Measurements from ENCODE around the gene FMNL1. TPM values are rescaled to one million over a fixed set of nuclear protein-coding genes. Genes with fewer than 3 reads are reported as not detected.
"Not testable (repeated sequence)": the region's sequence is repeated elsewhere in the genome, so short reads cannot be mapped to it uniquely, and the experiment has no call there.

The FMNL1 gene
- total RNA-seq, 2 donors from 2014 or later, result 4.0 to 5.2 TPM

- peak overlapping the region; percentile 58 to 87 (median 81) for H3K27ac ChIP-seq
- H3K9me3 ChIP-seq, result no peaks in the 10 kb centered on the region
- peaks cover 26% of the 10 kb centered on the region for H3K4me1 ChIP-seq
- no peaks in the 10 kb centered on the region for H3K27me3 ChIP-seq
- DNase-seq (peak in 1 of 4 donors; percentile 48), ATAC-seq (no peak)
- intact Hi-C loops (cut with DNase I), result no loop called here
- 5 to 22% methylated on average over 16 to 33 of the region's 33 CpGs for WGBS, 2 donors
- H3K4me3 ChIP-seq, result peak overlapping the region; percentile 12 to 34
- no peaks in the 10 kb centered on the region for H3K36me3 ChIP-seq (replicated peaks in 1 of 2; ENCODE audit: insufficient read depth in 1 of 2, low read depth in 2 of 2)
- TF ChIP-seq CTCF (IDR thresholded peaks at IDR 0.05), result peak in 5 of 7 experiments; percentile 20 to 46 (median 29)
- TF ChIP-seq POLR2A (IDR thresholded peaks at IDR 0.05), result no peak
Observed at GRCh38 chr17:45246861-45247428, 25.3 kb downstream of the FMNL1 start.

- H3K27me3 ChIP-seq, result no peaks in the 10 kb centered on the region
- intact Hi-C loops (cut with DNase I), result no loop called here
- peak; percentile 69 to 89 (median 89) for TF ChIP-seq POLR2A (IDR thresholded peaks at IDR 0.05)
- peak in 1 of 7 experiments; percentile 1 for TF ChIP-seq CTCF (IDR thresholded peaks at IDR 0.05)
- H3K27ac ChIP-seq, result peak overlapping the region; percentile 58 to 87 (median 81)
- ATAC-seq (peak; percentile 94), DNase-seq (peak; percentile 96 to 99 (median 97))
- H3K36me3 ChIP-seq (replicated peaks in 1 of 2; ENCODE audit: insufficient read depth in 1 of 2, low read depth in 2 of 2), result no peaks in the 10 kb centered on the region
- peak overlapping the region; percentile 12 to 34 for H3K4me3 ChIP-seq
- no peaks in the 10 kb centered on the region for H3K9me3 ChIP-seq
- 0 to 2% methylated on average over 37 to 61 of the region's 61 CpGs for whole genome bisulfite sequencing, 2 donors
- H3K4me1 ChIP-seq, result peaks cover 23% of the 10 kb centered on the region
Observed at GRCh38 chr17:45247429-45248131, 25.9 kb downstream of the FMNL1 start.

GRCh38 chr17:45248132-45248957, 26.7 kb downstream of the FMNL1 start:
- TF ChIP-seq CTCF (IDR thresholded peaks at IDR 0.05) (no peak), POLR2A (IDR thresholded peaks at IDR 0.05) (peak in 1 of 3 donors; percentile 42)
- intact Hi-C loops (cut with DNase I), result no loop called here
- Histone ChIP-seq H3K27ac (peak overlapping the region; percentile 58 to 87 (median 81)), H3K36me3 (replicated peaks in 1 of 2; ENCODE audit: insufficient read depth in 1 of 2, low read depth in 2 of 2) (no peaks in the 10 kb centered on the region), H3K4me3 (peak overlapping the region; percentile 12 to 34), H3K4me1 (peaks cover 23% of the 10 kb centered on the region), H3K9me3 (no peaks in the 10 kb centered on the region), H3K27me3 (no peaks in the 10 kb centered on the region)
- ATAC-seq (peak; percentile 45), DNase-seq (peak; percentile 55 to 72 (median 64))
- 7 to 13% methylated on average over 13 to 39 of the region's 39 CpGs for WGBS, 2 donors

GRCh38 chr17:45251931-45252330, 30.2 kb downstream of the FMNL1 start:
- no peak overlapping the region for H3K27ac ChIP-seq
- H3K4me3 ChIP-seq, result no peak overlapping the region
- ATAC-seq (no peak), DNase-seq (no peak)
- TF ChIP-seq CTCF (IDR thresholded peaks at IDR 0.05), result no peak
- no peak for TF ChIP-seq POLR2A (IDR thresholded peaks at IDR 0.05)
- no peaks in the 10 kb centered on the region for H3K36me3 ChIP-seq (replicated peaks in 1 of 2; ENCODE audit: insufficient read depth in 1 of 2, low read depth in 2 of 2)
- H3K27me3 ChIP-seq, result no peaks in the 10 kb centered on the region
- peaks cover 16% of the 10 kb centered on the region for H3K4me1 ChIP-seq
- no peaks in the 10 kb centered on the region for H3K9me3 ChIP-seq
- 38 to 46% methylated on average over 7 of the region's 7 CpGs for WGBS, 2 donors
- intact Hi-C loops (cut with DNase I), result no loop called here

- DNase-seq; intact Hi-C loops (cut with DNase I); ATAC-seq: not testable (repeated sequence)
Observed at GRCh38 chr17:45253237-45253636, 31.6 kb downstream of the FMNL1 start.

More at GRCh38 chr17:45253237-45253636, 31.6 kb downstream of the FMNL1 start:
- 83 to 94% methylated on average over 7 of the region's 7 CpGs for WGBS, 2 donors
- not testable (repeated sequence) for H3K4me3 ChIP-seq; H3K27me3 ChIP-seq; H3K9me3 ChIP-seq; H3K36me3 ChIP-seq (replicated peaks in 1 of 2; ENCODE audit: insufficient read depth in 1 of 2, low read depth in 2 of 2); H3K27ac ChIP-seq
- H3K4me1 ChIP-seq, result peaks cover 13% of the 10 kb centered on the region

All from body of pancreas (tissue), 4 donors.